ENCODE data around the gene HMGCS1.
"Not testable (repeated sequence)": the region's sequence is repeated elsewhere in the genome, so short reads cannot be mapped to it uniquely, and the experiment has no call there.

HMGCS1 gene

GRCh38 chr5:43313035-43313853 is at the start of gene HMGCS1:
Gene HMGCS1 (minus strand): TSS chr5:43313412. CDS start chr5:43298965, 14,447 bp downstream.
- ATAC-seq (peak; percentile 92), DNase-seq (peak; percentile 98)

GRCh38 chr5:43358726-43359125 is 45.5 kb upstream of the HMGCS1 start:
- ATAC-seq (no peak), DNase-seq (no peak)

- DNase-seq (no peak), ATAC-seq (no peak)
Measured at GRCh38 chr5:43358301-43358700, 45.1 kb upstream of the HMGCS1 start.

- DNase-seq, result no peak
- no peak for ATAC-seq
Measured at GRCh38 chr5:43357878-43358281, 44.7 kb upstream of the HMGCS1 start.

GRCh38 chr5:43357067-43357466 is 43.9 kb upstream of the HMGCS1 start:
- ATAC-seq (no peak), DNase-seq (no peak)

GRCh38 chr5:43354774-43355173 is 41.6 kb upstream of the HMGCS1 start:
- no peak for DNase-seq

GRCh38 chr5:43353668-43354067 is 40.5 kb upstream of the HMGCS1 start:
- no peak for DNase-seq
- no peak for ATAC-seq

More at GRCh38 chr5:43354774-43355173, 41.6 kb upstream of the HMGCS1 start:
- no peak for ATAC-seq

- DNase-seq, result no peak
- ATAC-seq, result no peak
Measured at GRCh38 chr5:43352915-43353314, 39.7 kb upstream of the HMGCS1 start.

- ATAC-seq, result no peak
Measured at GRCh38 chr5:43352131-43352530, 38.9 kb upstream of the HMGCS1 start.

GRCh38 chr5:43348861-43349363 is 35.7 kb upstream of the HMGCS1 start:
- ATAC-seq (no peak), DNase-seq (no peak)

More at GRCh38 chr5:43352131-43352530, 38.9 kb upstream of the HMGCS1 start:
- DNase-seq, result no peak

- DNase-seq (no peak), ATAC-seq (no peak)
Measured at GRCh38 chr5:43348207-43348606, 35.0 kb upstream of the HMGCS1 start.

- ATAC-seq (peak; percentile 46), DNase-seq (no peak)
Measured at GRCh38 chr5:43338862-43339261, 25.6 kb upstream of the HMGCS1 start.

GRCh38 chr5:43336159-43336558 is 22.9 kb upstream of the HMGCS1 start:
- ATAC-seq, result peak; percentile 90
- DNase-seq, result no peak

- no peak for DNase-seq
Measured at GRCh38 chr5:43335681-43336080, 22.5 kb upstream of the HMGCS1 start.

GRCh38 chr5:43332401-43332800 is 19.2 kb upstream of the HMGCS1 start:
- DNase-seq (no peak), ATAC-seq (no peak)

More at GRCh38 chr5:43335681-43336080, 22.5 kb upstream of the HMGCS1 start:
- no peak for ATAC-seq

- not testable (repeated sequence) for ATAC-seq, DNase-seq
Measured at GRCh38 chr5:43325624-43326023, 12.4 kb upstream of the HMGCS1 start.

GRCh38 chr5:43323488-43323887 is 10.3 kb upstream of the HMGCS1 start:
- not testable (repeated sequence) for DNase-seq, ATAC-seq

- DNase-seq (no peak), ATAC-seq (no peak)
Measured at GRCh38 chr5:43320846-43321245, 7.6 kb upstream of the HMGCS1 start.

GRCh38 chr5:43316421-43316820 is 3.2 kb upstream of the HMGCS1 start:
- no peak for ATAC-seq
- DNase-seq, result no peak

GRCh38 chr5:43315682-43316081 is 2.5 kb upstream of the HMGCS1 start:
- no peak for ATAC-seq
- DNase-seq, result peak; percentile 24

- DNase-seq (peak; percentile 34), ATAC-seq (peak; percentile 15)
Measured at GRCh38 chr5:43315263-43315662, 2.1 kb upstream of the HMGCS1 start.

- ATAC-seq (peak; percentile 5), DNase-seq (no peak)
Measured at GRCh38 chr5:43314724-43315123, 1.5 kb upstream of the HMGCS1 start.

GRCh38 chr5:43313854-43314457 is 744 bp upstream of the HMGCS1 start:
- peak; percentile 23 for DNase-seq
- no peak for ATAC-seq

Measured in stimulated activated naive CD8-positive, alpha-beta T cell treated with anti-CD3 and anti-CD28 coated beads, Interleukin-15, Interleukin-2, amounts not matched to agents 100 U/mL and 50 U/mL, for 24 hours (primary cell).